Measurements from ENCODE around the gene ISLR2.
"Not testable (repeated sequence)": the region's sequence is repeated elsewhere in the genome, so short reads cannot be mapped to it uniquely, and the experiment has no call there.

The ISLR2 gene

DNA sequence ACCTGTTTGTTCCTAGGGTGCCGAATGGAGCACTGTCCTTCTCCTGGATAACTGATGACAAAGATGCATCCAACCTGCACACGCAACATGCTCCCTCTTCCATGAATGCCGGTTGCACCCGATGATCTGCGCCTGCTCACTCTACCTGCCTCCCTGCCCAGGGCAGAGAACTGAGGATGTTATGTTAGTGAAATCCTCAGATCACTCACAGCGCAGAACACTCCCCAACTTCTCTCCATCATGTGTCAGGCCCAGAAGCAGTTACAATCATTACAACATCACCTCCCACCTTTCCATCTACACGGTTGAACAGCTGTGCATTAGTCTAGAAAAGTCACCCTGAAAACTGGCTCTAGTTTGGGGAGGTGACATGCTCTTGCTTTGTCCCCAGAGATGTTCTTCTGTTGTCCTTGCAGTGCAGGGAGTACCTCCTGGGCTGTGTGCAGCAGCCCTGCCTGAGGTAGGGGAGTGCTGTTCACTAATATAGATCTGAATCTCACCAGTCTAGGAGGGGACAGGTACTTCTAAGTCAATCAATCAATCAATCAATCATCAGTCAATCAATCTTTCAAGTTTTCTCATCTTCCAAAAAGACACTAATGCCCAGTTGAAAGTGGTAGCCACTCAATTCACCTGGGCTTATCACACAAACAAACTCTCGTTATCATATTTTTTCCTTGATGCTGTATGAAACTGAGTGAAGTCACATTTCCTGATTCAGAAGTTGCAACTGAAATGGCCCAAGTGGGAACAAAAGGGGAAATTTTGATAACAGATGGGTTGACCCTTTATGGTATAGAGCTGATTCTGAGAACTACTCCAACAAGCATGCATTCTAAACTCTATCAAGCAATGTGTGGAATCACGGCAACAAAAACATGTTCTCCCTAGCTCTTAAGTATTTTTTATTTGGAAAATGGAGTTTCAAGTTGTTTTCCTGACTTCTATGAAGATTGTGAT is 27.8 kb downstream of the ISLR2 start:
- Histone ChIP-seq H3K79me2 (no peaks in the 10 kb centered on the region), H3K27ac (peak overlapping the region; percentile 44), H3K36me3 (ENCODE audit: control insufficient read depth, insufficient read depth, low read length) (no peaks in the 10 kb centered on the region), H3K9ac (no peak overlapping the region), H3K4me2 (ENCODE audit: low read length) (no peak overlapping the region), H3K27me3 (ENCODE audit: control insufficient read depth, insufficient read depth, low read length) (no peaks in the 10 kb centered on the region), H3K9me3 (ENCODE audit: control insufficient read depth, low read length) (no peaks in the 10 kb centered on the region), H2AFZ (no peak overlapping the region), H3K4me3 (ENCODE audit: low read depth, low read length) (no peak overlapping the region), H3K4me1 (peaks cover 11% of the 10 kb centered on the region)
- TF ChIP-seq, protein P1, sequence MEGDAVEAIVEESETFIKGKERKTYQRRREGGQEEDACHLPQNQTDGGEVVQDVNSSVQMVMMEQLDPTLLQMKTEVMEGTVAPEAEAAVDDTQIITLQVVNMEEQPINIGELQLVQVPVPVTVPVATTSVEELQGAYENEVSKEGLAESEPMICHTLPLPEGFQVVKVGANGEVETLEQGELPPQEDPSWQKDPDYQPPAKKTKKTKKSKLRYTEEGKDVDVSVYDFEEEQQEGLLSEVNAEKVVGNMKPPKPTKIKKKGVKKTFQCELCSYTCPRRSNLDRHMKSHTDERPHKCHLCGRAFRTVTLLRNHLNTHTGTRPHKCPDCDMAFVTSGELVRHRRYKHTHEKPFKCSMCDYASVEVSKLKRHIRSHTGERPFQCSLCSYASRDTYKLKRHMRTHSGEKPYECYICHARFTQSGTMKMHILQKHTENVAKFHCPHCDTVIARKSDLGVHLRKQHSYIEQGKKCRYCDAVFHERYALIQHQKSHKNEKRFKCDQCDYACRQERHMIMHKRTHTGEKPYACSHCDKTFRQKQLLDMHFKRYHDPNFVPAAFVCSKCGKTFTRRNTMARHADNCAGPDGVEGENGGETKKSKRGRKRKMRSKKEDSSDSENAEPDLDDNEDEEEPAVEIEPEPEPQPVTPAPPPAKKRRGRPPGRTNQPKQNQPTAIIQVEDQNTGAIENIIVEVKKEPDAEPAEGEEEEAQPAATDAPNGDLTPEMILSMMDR (IDR thresholded peaks at IDR 0.05): no peak

DNA sequence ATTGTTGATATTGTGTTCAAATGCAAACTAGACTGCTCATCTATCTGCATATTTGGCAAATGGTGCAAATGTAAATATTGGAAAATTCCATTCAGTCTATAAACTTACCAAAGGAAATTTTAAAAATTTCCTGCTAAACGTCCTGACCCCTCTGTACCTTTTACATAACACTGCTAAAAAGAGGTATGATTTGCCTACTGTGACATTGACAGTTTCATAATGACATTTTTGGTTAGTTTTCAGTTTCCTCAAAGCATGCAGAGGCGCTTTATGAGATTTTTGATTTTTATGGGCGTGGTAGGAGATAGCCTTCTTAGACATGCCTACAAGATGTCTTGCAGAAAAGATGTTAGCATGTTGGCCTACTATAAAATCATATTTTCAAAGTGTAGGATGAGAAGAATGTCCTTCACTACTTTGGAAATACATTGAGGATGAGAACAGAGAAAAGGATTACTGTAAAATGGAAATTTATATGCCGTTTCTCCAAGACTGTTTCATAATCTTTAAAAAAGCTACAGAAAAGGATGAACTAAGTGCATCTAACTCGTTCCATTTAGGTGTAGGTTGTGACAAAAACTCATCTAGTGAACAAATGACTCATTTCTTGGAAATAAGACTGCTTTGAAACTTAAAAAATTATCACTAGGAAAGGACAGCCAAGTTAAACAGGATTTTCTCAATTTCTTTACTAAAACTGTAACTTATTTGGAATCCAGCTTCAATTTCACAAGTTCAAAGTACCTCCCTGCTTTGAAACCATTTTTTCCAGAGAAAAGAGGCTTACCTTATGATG is 28.7 kb downstream of the ISLR2 start:
- Histone ChIP-seq H2AFZ (no peak overlapping the region), H3K27me3 (ENCODE audit: control insufficient read depth, insufficient read depth, low read length) (no peaks in the 10 kb centered on the region), H3K4me3 (ENCODE audit: low read depth, low read length) (no peak overlapping the region), H3K36me3 (ENCODE audit: control insufficient read depth, insufficient read depth, low read length) (no peaks in the 10 kb centered on the region), H3K79me2 (no peaks in the 10 kb centered on the region), H3K4me1 (peaks cover 11% of the 10 kb centered on the region), H3K9me3 (ENCODE audit: control insufficient read depth, low read length) (no peaks in the 10 kb centered on the region), H3K4me2 (ENCODE audit: low read length) (no peak overlapping the region), H3K9ac (no peak overlapping the region), H3K27ac (no peak overlapping the region)
- TF ChIP-seq, protein P1 (IDR thresholded peaks at IDR 0.05): no peak

DNA sequence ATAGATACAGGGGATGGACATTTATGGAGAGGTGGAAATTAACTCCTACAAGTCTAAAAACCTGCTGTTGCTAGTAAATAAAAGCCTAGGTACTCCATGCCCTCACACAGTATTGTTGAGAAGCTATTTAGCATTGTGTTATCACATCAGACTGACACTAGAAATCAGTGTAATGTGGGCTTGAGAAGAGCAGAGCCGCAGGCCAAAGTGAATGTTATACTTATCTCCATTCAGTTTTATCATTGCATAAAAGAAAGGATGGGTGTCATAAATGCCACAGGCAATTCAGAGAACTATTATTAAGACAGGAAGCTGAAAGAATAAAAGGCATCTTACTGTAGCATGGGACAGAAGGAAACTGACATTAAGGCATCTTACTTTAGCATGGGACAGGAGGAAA is 29.4 kb downstream of the ISLR2 start:
- Histone ChIP-seq H3K9ac (no peak overlapping the region), H3K9me3 (ENCODE audit: control insufficient read depth, low read length) (no peaks in the 10 kb centered on the region), H3K27ac (no peak overlapping the region), H2AFZ (no peak overlapping the region), H3K4me2 (ENCODE audit: low read length) (no peak overlapping the region), H3K4me1 (peaks cover 11% of the 10 kb centered on the region), H3K36me3 (ENCODE audit: control insufficient read depth, insufficient read depth, low read length) (no peaks in the 10 kb centered on the region), H3K4me3 (ENCODE audit: low read depth, low read length) (no peak overlapping the region), H3K79me2 (no peaks in the 10 kb centered on the region), H3K27me3 (ENCODE audit: control insufficient read depth, insufficient read depth, low read length) (no peaks in the 10 kb centered on the region)
- TF ChIP-seq, protein P1 (IDR thresholded peaks at IDR 0.05): no peak

DNA sequence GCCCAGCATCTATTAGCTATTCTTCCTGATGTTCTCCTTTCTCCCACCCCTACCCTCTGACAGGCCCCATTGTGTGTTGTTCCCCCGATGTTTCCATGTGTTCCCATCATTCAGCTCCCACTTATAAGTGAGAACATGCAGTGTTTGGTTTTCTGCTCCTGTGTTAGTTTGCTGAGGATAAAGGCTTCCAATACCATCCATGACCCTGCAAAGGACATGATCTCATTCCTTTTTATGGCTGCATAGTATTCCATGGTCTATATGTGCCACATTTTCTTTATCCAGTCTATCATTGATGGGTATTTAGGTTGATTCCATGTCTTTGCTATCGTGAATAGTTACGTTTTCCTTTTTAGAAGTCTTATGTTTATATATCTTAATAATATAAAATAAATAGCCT is 30.0 kb downstream of the ISLR2 start:
- not testable (repeated sequence) for H2AFZ ChIP-seq; H3K36me3 ChIP-seq (ENCODE audit: control insufficient read depth, insufficient read depth, low read length); H3K79me2 ChIP-seq; H3K27ac ChIP-seq; H3K4me3 ChIP-seq (ENCODE audit: low read depth, low read length); H3K9ac ChIP-seq; H3K4me2 ChIP-seq (ENCODE audit: low read length); H3K27me3 ChIP-seq (ENCODE audit: control insufficient read depth, insufficient read depth, low read length); H3K9me3 ChIP-seq (ENCODE audit: control insufficient read depth, low read length)
- H3K4me1 ChIP-seq: peaks cover 11% of the 10 kb centered on the region

DNA sequence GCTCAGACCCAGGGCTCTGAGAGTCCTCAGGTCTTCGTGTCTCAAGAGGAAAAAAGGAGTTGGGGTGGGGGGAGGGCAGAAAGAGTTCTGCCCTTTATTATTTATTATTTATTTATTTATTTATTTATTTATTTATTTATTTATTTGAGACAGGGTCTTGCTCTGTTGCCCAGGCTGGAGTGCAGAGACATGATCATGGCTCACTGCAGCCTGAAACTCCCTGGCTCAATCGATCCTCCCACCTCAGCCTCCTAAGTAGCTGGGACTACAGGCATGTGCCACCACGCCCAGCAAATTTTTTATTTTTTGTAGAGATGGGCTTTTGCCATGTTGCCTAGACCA is 31.8 kb downstream of the ISLR2 start:
- H2AFZ ChIP-seq; H3K27me3 ChIP-seq (ENCODE audit: control insufficient read depth, insufficient read depth, low read length); H3K36me3 ChIP-seq (ENCODE audit: control insufficient read depth, insufficient read depth, low read length); H3K4me3 ChIP-seq (ENCODE audit: low read depth, low read length); H3K27ac ChIP-seq; H3K4me1 ChIP-seq; H3K4me2 ChIP-seq (ENCODE audit: low read length); H3K9me3 ChIP-seq (ENCODE audit: control insufficient read depth, low read length); H3K79me2 ChIP-seq; H3K9ac ChIP-seq: not testable (repeated sequence)

All from parathyroid adenoma (tissue), 2 donors.